ENCODE results near the gene SLC22A3.

Gene SLC22A3

GRCh38 chr6:160321729-160322505 lies 26.3 kb upstream of the SLC22A3 start:
- no peak for TF ChIP-seq CTCF (conservative IDR thresholded peaks at IDR 0.05; ENCODE audit: control insufficient read depth, insufficient read depth, low read depth, low read length)
- H3K4me3 ChIP-seq (ENCODE audit: control insufficient read depth, low read depth, low read length) = no peak overlapping the region
- no peak for DNase-seq (ENCODE audit: low read depth)

GRCh38 chr6:160327981-160328380 lies 20.2 kb upstream of the SLC22A3 start:
- no peak for DNase-seq (ENCODE audit: low read depth)
- no peak for TF ChIP-seq CTCF (conservative IDR thresholded peaks at IDR 0.05; ENCODE audit: control insufficient read depth, insufficient read depth, low read depth, low read length)
- H3K4me3 ChIP-seq (ENCODE audit: control insufficient read depth, low read depth, low read length) = no peak overlapping the region

GRCh38 chr6:160328447-160328846 lies 19.7 kb upstream of the SLC22A3 start:
- no peak overlapping the region for H3K4me3 ChIP-seq (ENCODE audit: control insufficient read depth, low read depth, low read length)
- TF ChIP-seq CTCF (conservative IDR thresholded peaks at IDR 0.05; ENCODE audit: control insufficient read depth, insufficient read depth, low read depth, low read length) = no peak
- no peak for DNase-seq (ENCODE audit: low read depth)

GRCh38 chr6:160329188-160329587 lies 19.0 kb upstream of the SLC22A3 start:
- TF ChIP-seq CTCF (conservative IDR thresholded peaks at IDR 0.05; ENCODE audit: control insufficient read depth, insufficient read depth, low read depth, low read length) = no peak
- no peak for DNase-seq (ENCODE audit: low read depth)
- H3K4me3 ChIP-seq (ENCODE audit: control insufficient read depth, low read depth, low read length) = no peak overlapping the region

GRCh38 chr6:160330619-160331018 lies 17.6 kb upstream of the SLC22A3 start:
- TF ChIP-seq CTCF (conservative IDR thresholded peaks at IDR 0.05; ENCODE audit: control insufficient read depth, insufficient read depth, low read depth, low read length) = no peak
- H3K4me3 ChIP-seq (ENCODE audit: control insufficient read depth, low read depth, low read length) = no peak overlapping the region
- peak; percentile 6 for DNase-seq (ENCODE audit: low read depth)

- no peak overlapping the region for H3K4me3 ChIP-seq (ENCODE audit: control insufficient read depth, low read depth, low read length)
- no peak for DNase-seq (ENCODE audit: low read depth)
- TF ChIP-seq CTCF (conservative IDR thresholded peaks at IDR 0.05; ENCODE audit: control insufficient read depth, insufficient read depth, low read depth, low read length) = no peak
Measured at GRCh38 chr6:160331204-160331603, 17.0 kb upstream of the SLC22A3 start.
